HEK293 (cell line): ENCODE measurements around the gene C20orf144.
A peak's percentile ranks its signal among the peaks of the same experiment; 100 is the strongest.

Source experiments
- CTCF ChIA-PET: fragments of 350-600 bp; formaldehyde crosslinking; extraction: SDS; loops from one replicate; lab custom pipeline; 2021; ENCODE audit warnings: antibody characterized with exemption; lab: Yijun Ruan, JAX
- POLR2A ChIA-PET: fragments of 300-600 bp; formaldehyde crosslinking; extraction: SDS; loops from one replicate; lab custom pipeline; 2020; ENCODE audit warnings: antibody characterized with exemption, inconsistent platforms; lab: Yijun Ruan, JAX
- H3K27ac ChIP-seq: fragments of 200-500 bp; sonication (Bioruptor generic); 2 replicates; pipeline ENCODE4 v1.5.1; 2014; ENCODE audit warnings: low read depth, low read length, control low read depth, inconsistent platforms; ENCODE audit errors: extremely low read depth
- H3K36me3 ChIP-seq, 2 experiments: fragments of 200-500 bp in 1 of 2; sonication (Bioruptor generic) in 1 of 2; 1 replicate in 1 of 2; 2 replicates in 1 of 2; pipeline ENCODE4 v1.5.1; 2014 to 2017; ENCODE audit warnings: inconsistent platforms in 2 of 2, low read length in 2 of 2; ENCODE audit not compliant: control insufficient read depth in 2 of 2, insufficient read depth in 1 of 2
- H3K4me1 ChIP-seq: fragments of 200-500 bp; sonication (Bioruptor generic); 2 replicates; pipeline ENCODE4 v1.5.1; 2014; ENCODE audit warnings: mild to moderate bottlenecking, low read length, inconsistent platforms; ENCODE audit not compliant: control insufficient read depth, insufficient read depth
- H3K4me3 ChIP-seq: 2 replicates; pipeline ENCODE4 v1.5.1; 2011; ENCODE audit warnings: low read depth, mild to moderate bottlenecking, control low read depth, low read length, moderate library complexity
- H3K9me3 ChIP-seq: fragments of 200-500 bp; sonication (Bioruptor generic); 2 replicates; pipeline ENCODE4 v1.5.1; 2014; ENCODE audit warnings: low read depth, low read length, inconsistent platforms; ENCODE audit not compliant: control insufficient read depth, insufficient read depth
- EGR2 ChIP-seq: fragments of 450-650 bp; formaldehyde crosslinking; IDR thresholded peaks from 2 replicates; pipeline ENCODE4 v1.5.1; 2016; ENCODE audit warnings: low read depth, missing biosample characterization, missing genetic modification characterization
- HIC1 ChIP-seq: fragments of 450-650 bp; formaldehyde crosslinking; IDR thresholded peaks from 2 replicates; pipeline ENCODE4 v1.5.1; 2016; ENCODE audit warnings: missing biosample characterization, missing genetic modification characterization
- PRDM10 ChIP-seq: fragments of 450-650 bp; formaldehyde crosslinking; IDR thresholded peaks from 2 replicates; pipeline ENCODE4 v1.5.1; 2016; ENCODE audit warnings: missing biosample characterization, missing genetic modification characterization
- ZBTB21 ChIP-seq: fragments of 450-650 bp; formaldehyde crosslinking; IDR thresholded peaks from 2 replicates; pipeline ENCODE4 v1.5.1; 2017; ENCODE audit warnings: missing biosample characterization, missing genetic modification characterization
- ZBTB44 ChIP-seq: fragments of 450-650 bp; IDR thresholded peaks from 2 replicates; pipeline ENCODE4 v1.5.1; 2018; ENCODE audit warnings: missing biosample characterization, mild to moderate bottlenecking, missing genetic modification characterization
- ZFHX2 ChIP-seq: fragments of 450-650 bp; formaldehyde crosslinking; conservative IDR thresholded peaks from 2 replicates; pipeline ENCODE4 v1.5.1; 2016; ENCODE audit warnings: missing biosample characterization, missing genetic modification characterization
- ZFP3 ChIP-seq: fragments of 450-650 bp; formaldehyde crosslinking; IDR thresholded peaks from 2 replicates; pipeline ENCODE4 v1.5.1; 2016; ENCODE audit warnings: low read depth, missing biosample characterization, missing genetic modification characterization
- ZIC2 ChIP-seq: fragments of 450-650 bp; formaldehyde crosslinking; IDR thresholded peaks from 2 replicates; pipeline ENCODE4 v1.5.1; 2016; ENCODE audit warnings: missing biosample characterization, missing genetic modification characterization
- ZNF274 ChIP-seq, 2 experiments: fragments of 200-500 bp in 1 of 2; fragments of 450-650 bp in 1 of 2; sonication (Bioruptor generic) in 1 of 2; formaldehyde crosslinking in 1 of 2; IDR thresholded peaks; 2 replicates each; pipeline versions ENCODE4 v1.5.1 to v1.6.1; 2014 to 2016; ENCODE audit warnings: borderline replicate concordance in 1 of 2, inconsistent platforms in 1 of 2, low read length in 1 of 2, missing biosample characterization in 1 of 2, missing genetic modification characterization in 1 of 2
- ZNF311 ChIP-seq: fragments of 450-650 bp; formaldehyde crosslinking; IDR thresholded peaks from 2 replicates; pipeline ENCODE4 v1.5.1; 2017; ENCODE audit warnings: missing biosample characterization, missing genetic modification characterization, borderline replicate concordance
- ZNF362 ChIP-seq: fragments of 450-650 bp; formaldehyde crosslinking; IDR thresholded peaks from 2 replicates; pipeline ENCODE4 v1.5.1; 2016; ENCODE audit warnings: missing biosample characterization, missing genetic modification characterization
- ZNF37A ChIP-seq: fragments of 450-650 bp; IDR thresholded peaks from 2 replicates; pipeline ENCODE4 v1.5.1; 2018; ENCODE audit warnings: missing biosample characterization, missing genetic modification characterization
- ZNF510 ChIP-seq: fragments of 450-650 bp; formaldehyde crosslinking; IDR thresholded peaks from 2 replicates; pipeline ENCODE4 v1.5.1; 2018; ENCODE audit warnings: mild to moderate bottlenecking, missing genetic modification characterization, missing biosample characterization; ENCODE audit not compliant: insufficient replicate concordance
- ZNF561 ChIP-seq: fragments of 450-650 bp; IDR thresholded peaks from 2 replicates; pipeline ENCODE4 v1.5.1; 2018; ENCODE audit warnings: missing biosample characterization, missing genetic modification characterization, borderline replicate concordance
- ZNF585B ChIP-seq: fragments of 450-650 bp; formaldehyde crosslinking; IDR thresholded peaks from 2 replicates; pipeline ENCODE4 v1.5.1; 2016; ENCODE audit warnings: missing biosample characterization, missing genetic modification characterization
- ZSCAN16 ChIP-seq: fragments of 450-650 bp; formaldehyde crosslinking; IDR thresholded peaks from 2 replicates; pipeline ENCODE4 v1.5.1; 2016; ENCODE audit warnings: missing biosample characterization, missing genetic modification characterization

C20orf144 gene

GRCh38 chr20:33693741-33694638 lies 31.9 kb downstream of the C20orf144 start:
- Histone ChIP-seq H3K27ac (no peak overlapping the region), H3K36me3 (no peaks in the 10 kb centered on the region), H3K4me1 (no peaks in the 10 kb centered on the region), H3K9me3 (no peaks in the 10 kb centered on the region), H3K4me3 (no peak overlapping the region)
- POLR2A ChIA-PET = no interaction called here
- TF ChIP-seq ZBTB21 (tag by site-specific recombination) = no peak
- TF ChIP-seq EGR2 (tag by site-specific recombination) = 0 out of 2 replicates have a peak, but pooled peaks have one; percentile 36
- TF ChIP-seq ZFHX2 (tag by site-specific recombination) = peak; percentile 19; the same call in 1 of the 2 replicates
- TF ChIP-seq ZNF362 (tag by site-specific recombination) = no peak
- TF ChIP-seq ZNF561 = no peak
- peak; percentile 55 for TF ChIP-seq ZIC2
- CTCF ChIA-PET = no interaction called here

GRCh38 chr20:33694639-33695012 lies 32.5 kb downstream of the C20orf144 start:
- ChIA-PET CTCF (no interaction called here), POLR2A (no interaction called here)

GRCh38 chr20:33696448-33696847 lies 34.3 kb downstream of the C20orf144 start:
- no peaks in the 10 kb centered on the region for H3K4me1 ChIP-seq
- H3K36me3 ChIP-seq = no peaks in the 10 kb centered on the region
- H3K9me3 ChIP-seq = no peaks in the 10 kb centered on the region
- ChIA-PET CTCF (no interaction called here), POLR2A (no interaction called here)
- H3K4me3 ChIP-seq = no peak overlapping the region
- H3K27ac ChIP-seq = no peak overlapping the region
- TF ChIP-seq PRDM10 (tag by site-specific recombination) (no peak), ZNF510 (tag by site-specific recombination) (no peak)

More at GRCh38 chr20:33694639-33695012, 32.5 kb downstream of the C20orf144 start:
- TF ChIP-seq ZNF585B (tag by site-specific recombination) (peak; percentile 44), ZBTB44 (tag by site-specific recombination) (no peak), ZFP3 (tag by site-specific recombination) (no peak), ZNF274 (IDR thresholded peaks at IDR 0.05; ENCODE audit: low read length) (no peak), ZNF274 (tag by site-specific recombination; IDR thresholded peaks at IDR 0.05; ENCODE audit: borderline replicate concordance) (no peak), ZNF37A (tag by site-specific recombination) (no peak), ZNF311 (tag by site-specific recombination) (no peak), ZSCAN16 (tag by site-specific recombination) (no peak), HIC1 (tag by site-specific recombination) (no peak)
- Histone ChIP-seq H3K36me3 (no peaks in the 10 kb centered on the region), H3K27ac (no peak overlapping the region), H3K4me3 (no peak overlapping the region), H3K4me1 (no peaks in the 10 kb centered on the region), H3K9me3 (no peaks in the 10 kb centered on the region)
